ENCODE measurements around the gene FOSL1. TPM values are rescaled to one million over a fixed set of nuclear protein-coding genes. Genes with fewer than 3 reads are reported as not detected.

The FOSL1 gene
- total RNA-seq, 2 experiments from 2014 or later: 0.88 TPM; not detected in 1

GRCh38 chr11:65917434-65918210, 17.4 kb upstream of the FOSL1 start:
- DNase-seq (ENCODE audit: low spot score): no peak
- TF ChIP-seq EZH2phosphoT487 (IDR thresholded peaks at IDR 0.05; ENCODE audit: borderline replicate concordance, low read depth, low read length) (no peak), CTCF (conservative IDR thresholded peaks at IDR 0.05; ENCODE audit: low read length) (no peak)
- no peaks in the 10 kb centered on the region for H4K20me1 ChIP-seq (ENCODE audit: insufficient read depth, low read length)
- H3K79me2 ChIP-seq (ENCODE audit: insufficient read depth, low read depth, low read length): peaks cover 11% of the 10 kb centered on the region; the same call in 1 of the 2 replicates
- BruUV-seq (replicated peaks): no TSS peak
- H3K27ac ChIP-seq (ENCODE audit: low read depth, low read length, poor library complexity, severe bottlenecking): no peak overlapping the region
- CTCF ChIA-PET (ENCODE audit: unreplicated experiment): no interaction called here
- peak overlapping the region; percentile 81 for H3K4me2 ChIP-seq (ENCODE audit: low read length)
- H2AFZ ChIP-seq (ENCODE audit: low read length): no peak overlapping the region
- H3K9me3 ChIP-seq (ENCODE audit: low read length): no peaks in the 10 kb centered on the region
- H3K4me3 ChIP-seq (ENCODE audit: low read depth, low read length, poor library complexity, severe bottlenecking): peak overlapping the region; percentile 85
- H3K4me1 ChIP-seq (ENCODE audit: insufficient read depth, low read length, poor library complexity, severe bottlenecking): peaks cover 22% of the 10 kb centered on the region
- POLR2A ChIA-PET: interaction anchor here (0.6 kb wide), 1 partner anchor 69 kb away, joined by 3 read pairs; no protein-coding TSS in a partner anchor
- no peaks in the 10 kb centered on the region for H3K9me2 ChIP-seq (ENCODE audit: insufficient read depth, low read length)
- H3K36me3 ChIP-seq (ENCODE audit: insufficient read depth, low read length): peaks cover 3% of the 10 kb centered on the region; the same call in 1 of the 2 replicates
- intact Hi-C loops (cut with micrococcal nuclease; ENCODE audit: unreplicated experiment): loop anchor here (2.0 kb wide), 3 partner anchors 17 to 59 kb away; partner anchors contain the start of genes CCDC85B, CFL1 and FOSL1

GRCh38 chr11:65917077-65917433, 16.9 kb upstream of the FOSL1 start:
- ChIA-PET POLR2A (no interaction called here), CTCF (ENCODE audit: unreplicated experiment) (no interaction called here)
- H3K4me1 ChIP-seq (ENCODE audit: insufficient read depth, low read length, poor library complexity, severe bottlenecking): peaks cover 22% of the 10 kb centered on the region
- H4K20me1 ChIP-seq (ENCODE audit: insufficient read depth, low read length): no peaks in the 10 kb centered on the region
- intact Hi-C loops (cut with micrococcal nuclease; ENCODE audit: unreplicated experiment): no loop called here
- DNase-seq (ENCODE audit: low spot score): no peak
- no peaks in the 10 kb centered on the region for H3K36me3 ChIP-seq (ENCODE audit: insufficient read depth, low read length)
- no peaks in the 10 kb centered on the region for H3K9me2 ChIP-seq (ENCODE audit: insufficient read depth, low read length)
- H3K4me2 ChIP-seq (ENCODE audit: low read length): no peak overlapping the region
- BruUV-seq (replicated peaks): no TSS peak
- H3K4me3 ChIP-seq (ENCODE audit: low read depth, low read length, poor library complexity, severe bottlenecking): no peak overlapping the region
- no peaks in the 10 kb centered on the region for H3K9me3 ChIP-seq (ENCODE audit: low read length)
- no peak overlapping the region for H2AFZ ChIP-seq (ENCODE audit: low read length)
- H3K27ac ChIP-seq (ENCODE audit: low read depth, low read length, poor library complexity, severe bottlenecking): no peak overlapping the region
- TF ChIP-seq CTCF (conservative IDR thresholded peaks at IDR 0.05; ENCODE audit: low read length) (no peak), EZH2phosphoT487 (IDR thresholded peaks at IDR 0.05; ENCODE audit: borderline replicate concordance, low read depth, low read length) (no peak)
- peaks cover 11% of the 10 kb centered on the region; the same call in 1 of the 2 replicates for H3K79me2 ChIP-seq (ENCODE audit: insufficient read depth, low read depth, low read length)

- no peak overlapping the region for H3K4me2 ChIP-seq (ENCODE audit: low read length)
- no peak overlapping the region for H3K27ac ChIP-seq (ENCODE audit: low read depth, low read length, poor library complexity, severe bottlenecking)
- no peak for TF ChIP-seq CTCF (conservative IDR thresholded peaks at IDR 0.05; ENCODE audit: low read length)
- no peak for TF ChIP-seq EZH2phosphoT487 (IDR thresholded peaks at IDR 0.05; ENCODE audit: borderline replicate concordance, low read depth, low read length)
- no peak overlapping the region for H3K4me3 ChIP-seq (ENCODE audit: low read depth, low read length, poor library complexity, severe bottlenecking)
- no peak overlapping the region for H2AFZ ChIP-seq (ENCODE audit: low read length)
- peaks cover 22% of the 10 kb centered on the region for H3K4me1 ChIP-seq (ENCODE audit: insufficient read depth, low read length, poor library complexity, severe bottlenecking)
- ChIA-PET POLR2A (no interaction called here), CTCF (ENCODE audit: unreplicated experiment) (no interaction called here)
- peaks cover 11% of the 10 kb centered on the region; the same call in 1 of the 2 replicates for H3K79me2 ChIP-seq (ENCODE audit: insufficient read depth, low read depth, low read length)
- no peaks in the 10 kb centered on the region for H3K9me2 ChIP-seq (ENCODE audit: insufficient read depth, low read length)
- intact Hi-C loops (cut with micrococcal nuclease; ENCODE audit: unreplicated experiment): no loop called here
- no TSS peak for BruUV-seq (replicated peaks)
- no peaks in the 10 kb centered on the region for H4K20me1 ChIP-seq (ENCODE audit: insufficient read depth, low read length)
- no peak for DNase-seq (ENCODE audit: low spot score)
- no peaks in the 10 kb centered on the region for H3K36me3 ChIP-seq (ENCODE audit: insufficient read depth, low read length)
- no peaks in the 10 kb centered on the region for H3K9me3 ChIP-seq (ENCODE audit: low read length)
Observed at GRCh38 chr11:65916391-65916790, 16.2 kb upstream of the FOSL1 start.

All from OCI-LY7 (cell line).